HFFc6 (cell line): ENCODE results near the gene C20orf204. TPM values are rescaled to one million over a fixed set of nuclear protein-coding genes. Genes with fewer than 3 reads are reported as not detected.

Source experiments
- DNase-seq: peaks from one replicate; pipeline ENCODE4 v3.0.0-alpha.2; 2018
- H3K27ac Mint-ChIP-seq: 2 replicates; pipeline ENCODE4 v1.8.0; 2020; ENCODE audit warnings: mild to moderate bottlenecking, mixed read lengths
- H3K27me3 Mint-ChIP-seq: 2 replicates; pipeline ENCODE4 v1.8.0; 2021; ENCODE audit warnings: mild to moderate bottlenecking, moderate library complexity, mixed read lengths; ENCODE audit not compliant: insufficient read depth
- H3K36me3 Mint-ChIP-seq: 2 replicates; pipeline ENCODE4 v1.8.0; 2021; ENCODE audit warnings: low read depth, mixed read lengths
- H3K4me1 Mint-ChIP-seq: 2 replicates; pipeline ENCODE4 v1.8.0; 2020; ENCODE audit warnings: low read depth, mixed read lengths
- H3K4me3 Mint-ChIP-seq: 2 replicates; pipeline ENCODE4 v1.8.0; 2020; ENCODE audit warnings: mild to moderate bottlenecking, moderate library complexity, mixed read lengths
- H3K9me3 Mint-ChIP-seq: 2 replicates; pipeline ENCODE4 v1.8.0; 2020; ENCODE audit warnings: mild to moderate bottlenecking, mixed read lengths
- CTCF ChIP-seq: fragments of 200-600 bp; sonication (generic); IDR thresholded peaks from 2 replicates; pipeline ENCODE4 v1.5.0; 2021; ENCODE audit warnings: antibody characterized with exemption, mild to moderate bottlenecking
- total RNA-seq, 6 experiments: library from RNA; stranded (reverse); fragmentation: NEBNext Ultra II Directional; extraction: Animal tissue kit (Norgen Biotek cat#: 25700); gene quantifications; 2 replicates in 1 of 6; 3 replicates in 5 of 6; pipeline ENCODE4 v1.2.3, GENCODE V29; 2021

The C20orf204 gene
- total RNA-seq, 6 experiments from 2014 or later: 0.32 to 0.57 (median 0.42) TPM

- peaks cover 2% of the 10 kb centered on the region for H3K27me3 Mint-ChIP-seq
- no peak overlapping the region for H3K27ac Mint-ChIP-seq
- H3K4me1 Mint-ChIP-seq: no peaks in the 10 kb centered on the region; the same call in 1 of the 2 replicates
- peaks cover 19% of the 10 kb centered on the region for H3K36me3 Mint-ChIP-seq
- TF ChIP-seq CTCF: no peak
- no peak overlapping the region for H3K4me3 Mint-ChIP-seq
- no peak for DNase-seq
- H3K9me3 Mint-ChIP-seq: no peaks in the 10 kb centered on the region
Measured at GRCh38 chr20:64015635-64016034, 20.3 kb upstream of the C20orf204 start.

- peaks cover 24% of the 10 kb centered on the region for H3K36me3 Mint-ChIP-seq
- H3K4me1 Mint-ChIP-seq: no peaks in the 10 kb centered on the region; the same call in 1 of the 2 replicates
Measured at GRCh38 chr20:64021124-64021975, 14.6 kb upstream of the C20orf204 start.

GRCh38 chr20:64022671-64023360 is 13.2 kb upstream of the C20orf204 start:
- DNase-seq: no peak

More at GRCh38 chr20:64021124-64021975, 14.6 kb upstream of the C20orf204 start:
- Mint-ChIP-seq H3K27me3 (peaks cover 2% of the 10 kb centered on the region), H3K27ac (no peak overlapping the region), H3K4me3 (no peak overlapping the region), H3K9me3 (no peaks in the 10 kb centered on the region)
- DNase-seq: no peak
- TF ChIP-seq CTCF: no peak

GRCh38 chr20:64023361-64024140 is 12.4 kb upstream of the C20orf204 start:
- DNase-seq: no peak
- Mint-ChIP-seq H3K27me3 (peaks cover 2% of the 10 kb centered on the region), H3K4me3 (no peak overlapping the region), H3K27ac (no peak overlapping the region), H3K4me1 (no peaks in the 10 kb centered on the region; the same call in 1 of the 2 replicates), H3K9me3 (no peaks in the 10 kb centered on the region), H3K36me3 (peaks cover 25% of the 10 kb centered on the region)
- no peak for TF ChIP-seq CTCF

More at GRCh38 chr20:64022671-64023360, 13.2 kb upstream of the C20orf204 start:
- no peak for TF ChIP-seq CTCF
- Mint-ChIP-seq H3K4me3 (no peak overlapping the region), H3K27ac (no peak overlapping the region), H3K4me1 (no peaks in the 10 kb centered on the region; the same call in 1 of the 2 replicates), H3K27me3 (peaks cover 2% of the 10 kb centered on the region), H3K9me3 (no peaks in the 10 kb centered on the region), H3K36me3 (peaks cover 26% of the 10 kb centered on the region)
